NOMO-1 treated with dmso at 0.1 percent for 144 hours (cell line): ENCODE data around the gene CCDC159.
"Not testable (repeated sequence)": the region's sequence is repeated elsewhere in the genome, so short reads cannot be mapped to it uniquely, and the experiment has no call there.

Experiments used
- DNase-seq: peaks from one replicate; lab custom pipeline; 2025; ENCODE audit not compliant: unreplicated experiment; lab: John Stamatoyannopoulos, UW

The CCDC159 gene

GRCh38 chr19:11338121-11338520 is 8.2 kb upstream of the CCDC159 start:
- no peak for DNase-seq

GRCh38 chr19:11338569-11339253 is 7.6 kb upstream of the CCDC159 start:
- DNase-seq = no peak

GRCh38 chr19:11339254-11340098 is 6.8 kb upstream of the CCDC159 start, which contains the start of gene RAB3D:
TSS of gene RAB3D (minus strand) at chr19:11339657. CDS start at chr19:11337399, 2,258 bp downstream.
- peak; percentile 88 for DNase-seq

GRCh38 chr19:11340099-11340467 is 6.2 kb upstream of the CCDC159 start:
- not testable (repeated sequence) for DNase-seq

GRCh38 chr19:11342429-11342828 is 3.9 kb upstream of the CCDC159 start:
- no peak for DNase-seq

- no peak for DNase-seq
Observed at GRCh38 chr19:11345122-11345803, 1.1 kb upstream of the CCDC159 start.

GRCh38 chr19:11347546-11348039 is 1.3 kb downstream of the CCDC159 start:
- no peak for DNase-seq

- DNase-seq = no peak
Observed at GRCh38 chr19:11349171-11349570, 2.9 kb downstream of the CCDC159 start.

GRCh38 chr19:11354102-11354501 is 7.8 kb downstream of the CCDC159 start:
- not testable (repeated sequence) for DNase-seq

GRCh38 chr19:11355160-11356073 is 9.1 kb downstream of the CCDC159 start, which contains the start of gene PLPPR2:
TSS of gene PLPPR2 (plus strand) at chr19:11355432. CDS start at chr19:11357674, 2,242 bp downstream.
- peak; percentile 65 for DNase-seq

GRCh38 chr19:11356074-11356397 is 9.7 kb downstream of the CCDC159 start:
- no peak for DNase-seq

GRCh38 chr19:11356676-11357550 is 10.6 kb downstream of the CCDC159 start:
- no peak for DNase-seq

- DNase-seq = no peak
Observed at GRCh38 chr19:11359421-11359820, 13.1 kb downstream of the CCDC159 start.

- no peak for DNase-seq
Observed at GRCh38 chr19:11361037-11361770, 14.9 kb downstream of the CCDC159 start.

- DNase-seq = no peak
Observed at GRCh38 chr19:11361771-11362731, 15.7 kb downstream of the CCDC159 start.

GRCh38 chr19:11363881-11364280 is 17.6 kb downstream of the CCDC159 start:
- DNase-seq = no peak

- DNase-seq = no peak
Observed at GRCh38 chr19:11364296-11364904, 18.1 kb downstream of the CCDC159 start.
